Activated T-helper 17 cell treated with anti-CD3 and anti-CD28 coated beads, Interleukin-2, amount 50 U/mL, for 72 hours (primary cell): ENCODE data around the gene AUTS2. TPM values are rescaled to one million over a fixed set of nuclear protein-coding genes. Genes with fewer than 3 reads are reported as not detected.

ENCODE experiments used
- ATAC-seq: fragments of 150-1000 bp; cut with Tn5 transposase; replicated peaks from 2 replicates; pipeline ENCODE4 v1.10.0; 2021; ENCODE audit warnings: mild to moderate bottlenecking, moderate library complexity
- H3K27ac Mint-ChIP-seq: one replicate; pipeline ENCODE4 v1.8.0; 2022; ENCODE audit warnings: mixed read lengths
- H3K27me3 Mint-ChIP-seq: one replicate; pipeline ENCODE4 v1.8.0; 2022; ENCODE audit warnings: mixed read lengths
- H3K36me3 Mint-ChIP-seq: one replicate; pipeline ENCODE4 v1.8.0; 2022; ENCODE audit warnings: low read depth, mild to moderate bottlenecking, mixed read lengths
- H3K4me1 Mint-ChIP-seq: one replicate; pipeline ENCODE4 v1.8.0; 2022; ENCODE audit warnings: mixed read lengths
- H3K4me3 Mint-ChIP-seq: one replicate; pipeline ENCODE4 v1.8.0; 2022; ENCODE audit warnings: mild to moderate bottlenecking, mixed read lengths
- H3K9me3 Mint-ChIP-seq: one replicate; pipeline ENCODE4 v1.8.0; 2022; ENCODE audit warnings: mixed read lengths
- total RNA-seq, 2 donors: library from RNA; stranded (reverse); gene quantifications; one replicate each; pipeline ENCODE4 v1.2.3, GENCODE V29; 2022

Gene AUTS2
- total RNA-seq, 2 donors from 2014 or later, result 20.1 to 39.9 TPM

DNA sequence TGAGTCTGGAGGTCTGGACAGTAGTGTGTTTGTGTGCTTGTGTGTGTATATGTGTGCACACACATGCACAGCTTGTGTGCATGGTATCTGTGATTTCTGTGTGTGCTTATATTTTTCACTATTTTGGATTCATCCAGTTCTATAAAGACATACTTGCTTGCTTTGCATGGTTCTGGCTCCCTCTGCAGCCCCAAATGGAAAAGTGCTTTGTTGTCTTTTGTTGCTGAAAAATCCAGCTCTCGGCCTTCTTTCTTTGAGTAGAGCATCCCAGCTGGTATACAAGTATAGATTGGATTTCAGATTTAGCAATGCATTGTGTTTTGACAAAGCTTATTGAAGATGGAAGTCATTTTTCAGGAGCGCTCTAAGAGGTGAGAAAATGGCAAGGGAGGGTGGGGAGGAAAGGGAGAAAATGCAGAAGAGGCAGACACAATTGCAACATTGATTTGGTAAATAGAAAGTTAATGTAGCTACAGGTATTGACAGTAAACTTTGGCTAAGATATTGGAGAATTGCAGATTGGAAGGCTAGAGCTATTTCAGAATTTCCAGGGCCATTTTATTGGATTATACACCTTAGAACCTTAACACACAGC lies 333.9 kb downstream of the AUTS2 start:
- H3K9me3 Mint-ChIP-seq, result no peaks in the 10 kb centered on the region
- no peaks in the 10 kb centered on the region for H3K36me3 Mint-ChIP-seq
- H3K4me3 Mint-ChIP-seq, result no peak overlapping the region
- ATAC-seq, result no peak
- H3K27me3 Mint-ChIP-seq, result no peaks in the 10 kb centered on the region
- no peak overlapping the region for H3K27ac Mint-ChIP-seq
- no peaks in the 10 kb centered on the region for H3K4me1 Mint-ChIP-seq

GRCh38 chr7:69934144-69934903 lies 336.0 kb downstream of the AUTS2 start:
- no peak overlapping the region for H3K4me3 Mint-ChIP-seq
- no peak for ATAC-seq
- no peaks in the 10 kb centered on the region for H3K36me3 Mint-ChIP-seq
- no peaks in the 10 kb centered on the region for H3K4me1 Mint-ChIP-seq
- no peak overlapping the region for H3K27ac Mint-ChIP-seq
- H3K27me3 Mint-ChIP-seq, result no peaks in the 10 kb centered on the region
- no peaks in the 10 kb centered on the region for H3K9me3 Mint-ChIP-seq

- H3K27ac Mint-ChIP-seq, result no peak overlapping the region
Observed at GRCh38 chr7:69935107-69935506, 336.8 kb downstream of the AUTS2 start.

GRCh38 chr7:69937097-69937496 lies 338.8 kb downstream of the AUTS2 start:
- no peaks in the 10 kb centered on the region for H3K36me3 Mint-ChIP-seq
- no peaks in the 10 kb centered on the region for H3K27me3 Mint-ChIP-seq
- no peaks in the 10 kb centered on the region for H3K4me1 Mint-ChIP-seq
- no peak overlapping the region for H3K27ac Mint-ChIP-seq
- no peaks in the 10 kb centered on the region for H3K9me3 Mint-ChIP-seq
- no peak overlapping the region for H3K4me3 Mint-ChIP-seq
- ATAC-seq, result no peak

More at GRCh38 chr7:69935107-69935506, 336.8 kb downstream of the AUTS2 start:
- no peak for ATAC-seq
- no peaks in the 10 kb centered on the region for H3K9me3 Mint-ChIP-seq
- H3K36me3 Mint-ChIP-seq, result no peaks in the 10 kb centered on the region
- no peaks in the 10 kb centered on the region for H3K27me3 Mint-ChIP-seq
- H3K4me3 Mint-ChIP-seq, result no peak overlapping the region
- H3K4me1 Mint-ChIP-seq, result no peaks in the 10 kb centered on the region

DNA sequence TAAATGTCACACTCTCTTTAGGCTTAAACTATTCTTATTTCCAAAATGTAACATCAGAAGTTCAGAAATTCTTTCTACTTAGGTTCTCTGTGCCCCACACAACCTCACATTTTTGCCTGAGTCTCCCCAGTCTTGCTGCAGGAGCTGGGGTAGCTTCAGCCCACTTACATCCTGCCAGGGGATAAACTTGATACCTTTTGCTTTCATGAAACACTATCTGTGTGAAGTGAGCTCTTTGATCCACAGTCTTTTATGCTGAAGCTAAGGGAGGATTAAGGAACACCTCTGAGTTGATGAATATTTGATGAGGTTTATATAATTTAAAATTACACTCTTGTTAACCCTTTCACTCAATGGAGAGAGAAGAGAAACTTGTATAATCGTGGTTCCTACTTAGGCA lies 341.0 kb downstream of the AUTS2 start:
- Mint-ChIP-seq H3K36me3 (no peaks in the 10 kb centered on the region), H3K27me3 (no peaks in the 10 kb centered on the region), H3K27ac (no peak overlapping the region), H3K9me3 (no peaks in the 10 kb centered on the region), H3K4me3 (no peak overlapping the region), H3K4me1 (no peaks in the 10 kb centered on the region)
- ATAC-seq, result no peak

DNA sequence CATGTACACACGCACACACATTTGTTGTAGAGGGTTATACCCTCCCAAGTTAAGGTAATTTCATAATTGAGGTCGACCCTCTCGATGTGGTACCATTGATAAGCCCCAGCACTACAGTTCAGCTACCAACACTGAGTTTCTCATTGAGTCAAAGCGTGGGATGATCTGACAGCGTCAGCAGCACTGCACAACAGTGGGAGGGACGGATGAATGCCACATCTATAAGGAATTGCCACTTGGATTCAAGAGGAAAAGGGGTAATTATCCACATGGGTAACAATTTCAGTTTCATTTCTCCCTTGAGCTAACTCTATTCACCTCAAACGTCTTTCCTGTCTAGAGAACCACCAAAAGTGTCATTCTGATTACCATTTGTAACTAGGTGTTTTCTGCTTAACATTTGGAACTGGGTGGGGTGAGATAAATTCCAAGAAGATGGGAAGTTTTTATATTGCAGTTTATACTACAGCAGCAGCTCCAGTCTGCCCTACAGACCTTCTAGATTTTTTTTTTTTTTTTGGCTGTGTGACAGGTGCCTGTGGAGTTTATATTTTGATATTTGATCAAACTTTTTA lies 342.9 kb downstream of the AUTS2 start:
- Mint-ChIP-seq H3K9me3 (no peaks in the 10 kb centered on the region), H3K4me1 (no peaks in the 10 kb centered on the region), H3K27me3 (no peaks in the 10 kb centered on the region)

GRCh38 chr7:69942573-69942972 lies 344.3 kb downstream of the AUTS2 start:
- Mint-ChIP-seq H3K4me3 (no peak overlapping the region), H3K27ac (no peak overlapping the region), H3K36me3 (no peaks in the 10 kb centered on the region), H3K9me3 (no peaks in the 10 kb centered on the region), H3K27me3 (no peaks in the 10 kb centered on the region), H3K4me1 (no peaks in the 10 kb centered on the region)
- ATAC-seq, result no peak

More for the DNA sequence above, 342.9 kb downstream of the AUTS2 start:
- Mint-ChIP-seq H3K27ac (no peak overlapping the region), H3K36me3 (no peaks in the 10 kb centered on the region), H3K4me3 (no peak overlapping the region)
- no peak for ATAC-seq

GRCh38 chr7:69946901-69947300 lies 348.6 kb downstream of the AUTS2 start:
- H3K9me3 Mint-ChIP-seq, result no peaks in the 10 kb centered on the region
- no peak for ATAC-seq
- H3K4me1 Mint-ChIP-seq, result no peaks in the 10 kb centered on the region
- H3K36me3 Mint-ChIP-seq, result no peaks in the 10 kb centered on the region
- H3K27ac Mint-ChIP-seq, result no peak overlapping the region
- no peak overlapping the region for H3K4me3 Mint-ChIP-seq
- no peaks in the 10 kb centered on the region for H3K27me3 Mint-ChIP-seq

DNA sequence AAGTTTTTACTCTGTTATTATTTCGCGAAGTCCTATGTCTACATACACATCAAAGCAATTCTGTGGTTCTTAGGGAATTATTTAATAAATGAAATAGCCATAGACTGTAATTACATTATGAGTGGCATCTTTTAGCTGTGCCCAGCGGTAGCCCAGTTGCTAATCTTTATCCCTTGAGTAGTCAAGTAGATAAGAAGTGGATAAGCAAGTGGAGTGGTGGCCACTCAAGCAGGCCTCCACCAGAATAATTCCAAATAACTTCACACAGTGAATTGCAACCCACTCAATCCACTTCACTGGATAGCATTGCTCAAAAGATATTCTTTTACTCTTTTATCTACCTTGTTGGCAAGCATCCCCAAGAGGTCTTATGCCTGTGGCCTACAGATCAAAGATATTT lies 349.7 kb downstream of the AUTS2 start:
- H3K9me3 Mint-ChIP-seq, result no peaks in the 10 kb centered on the region

GRCh38 chr7:69949122-69949521 lies 350.8 kb downstream of the AUTS2 start:
- no peak for ATAC-seq

More for the DNA sequence above, 349.7 kb downstream of the AUTS2 start:
- Mint-ChIP-seq H3K4me3 (no peak overlapping the region), H3K27me3 (no peaks in the 10 kb centered on the region), H3K27ac (no peak overlapping the region), H3K4me1 (no peaks in the 10 kb centered on the region), H3K36me3 (no peaks in the 10 kb centered on the region)
- ATAC-seq, result no peak

GRCh38 chr7:69951458-69951857 lies 353.2 kb downstream of the AUTS2 start:
- no peak overlapping the region for H3K27ac Mint-ChIP-seq
- no peak for ATAC-seq
- no peaks in the 10 kb centered on the region for H3K27me3 Mint-ChIP-seq
- H3K4me3 Mint-ChIP-seq, result no peak overlapping the region
- H3K4me1 Mint-ChIP-seq, result no peaks in the 10 kb centered on the region
- H3K36me3 Mint-ChIP-seq, result no peaks in the 10 kb centered on the region
- H3K9me3 Mint-ChIP-seq, result no peaks in the 10 kb centered on the region

More at GRCh38 chr7:69949122-69949521, 350.8 kb downstream of the AUTS2 start:
- H3K4me3 Mint-ChIP-seq, result no peak overlapping the region
- H3K4me1 Mint-ChIP-seq, result no peaks in the 10 kb centered on the region
- no peaks in the 10 kb centered on the region for H3K36me3 Mint-ChIP-seq
- H3K27me3 Mint-ChIP-seq, result no peaks in the 10 kb centered on the region
- no peak overlapping the region for H3K27ac Mint-ChIP-seq
- H3K9me3 Mint-ChIP-seq, result no peaks in the 10 kb centered on the region

DNA sequence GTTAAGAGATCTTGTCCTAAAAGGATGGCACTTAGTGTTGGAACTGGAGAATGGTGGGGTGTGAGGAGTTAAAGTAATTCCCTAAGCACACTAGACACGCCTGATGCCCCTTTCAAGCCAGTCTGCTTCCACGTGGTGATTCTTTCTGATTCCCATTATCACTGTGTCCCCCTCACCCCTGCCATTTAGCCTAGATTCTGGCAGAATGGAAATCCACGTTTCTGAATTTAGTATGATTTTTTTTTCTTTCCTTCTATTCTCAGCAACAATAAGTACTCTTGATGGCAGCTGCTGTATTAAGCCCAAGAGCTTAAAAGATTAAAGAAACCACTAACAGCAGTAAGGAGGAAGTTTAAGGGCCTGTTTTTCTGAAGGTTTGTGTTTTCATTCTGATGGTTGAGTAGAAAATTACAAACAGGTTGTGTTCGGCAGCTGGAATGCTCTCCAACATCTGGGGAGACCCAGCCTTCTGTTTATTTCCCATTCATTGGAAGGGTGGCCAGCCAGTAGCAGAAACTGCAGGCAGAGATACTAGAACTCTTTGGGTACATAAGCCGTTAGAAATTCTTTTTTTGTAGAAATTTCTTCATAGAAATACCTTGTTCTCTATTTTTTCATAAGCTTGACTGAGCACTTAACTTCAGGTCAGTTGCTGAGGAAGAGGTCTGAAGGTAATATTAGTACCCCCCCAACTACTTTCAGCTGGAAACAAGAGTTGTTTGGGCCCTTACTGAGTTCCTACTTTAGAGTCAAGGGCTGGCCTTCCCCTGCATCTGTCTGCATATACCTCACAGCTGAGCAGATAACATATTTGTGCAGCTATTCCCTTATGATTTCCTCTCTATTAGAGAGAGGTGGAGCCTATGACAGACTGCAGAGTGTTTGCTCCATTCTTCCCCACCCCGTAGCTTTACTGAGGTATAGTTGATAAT lies 355.1 kb downstream of the AUTS2 start:
- Mint-ChIP-seq H3K36me3 (no peaks in the 10 kb centered on the region), H3K4me3 (no peak overlapping the region), H3K4me1 (no peaks in the 10 kb centered on the region)

GRCh38 chr7:69956541-69956940 lies 358.3 kb downstream of the AUTS2 start:
- Mint-ChIP-seq H3K9me3 (no peaks in the 10 kb centered on the region), H3K4me3 (no peak overlapping the region), H3K27ac (no peak overlapping the region), H3K4me1 (no peaks in the 10 kb centered on the region), H3K36me3 (no peaks in the 10 kb centered on the region), H3K27me3 (no peaks in the 10 kb centered on the region)
- ATAC-seq, result no peak

More for the DNA sequence above, 355.1 kb downstream of the AUTS2 start:
- Mint-ChIP-seq H3K27me3 (no peaks in the 10 kb centered on the region), H3K9me3 (no peaks in the 10 kb centered on the region), H3K27ac (no peak overlapping the region)
- ATAC-seq, result no peak

DNA sequence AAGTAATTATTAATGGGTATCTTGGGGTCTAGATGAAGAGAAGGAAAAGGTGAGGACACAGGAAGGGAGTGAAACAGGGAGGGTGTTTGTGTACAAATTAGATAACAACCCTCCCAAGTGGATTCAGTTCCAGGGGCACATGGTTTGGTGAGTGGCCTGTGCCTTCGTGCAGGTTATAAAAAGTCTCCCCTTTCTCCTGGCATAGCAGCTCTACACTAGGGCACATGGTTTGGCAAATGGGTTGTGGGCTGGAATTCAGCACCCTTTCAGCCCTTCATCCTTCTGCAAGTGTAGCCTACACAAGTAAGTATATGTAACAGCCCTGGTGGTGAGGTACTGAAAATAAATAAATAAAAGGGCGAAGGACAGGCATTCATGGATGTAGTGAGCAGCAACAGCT lies 359.4 kb downstream of the AUTS2 start:
- no peaks in the 10 kb centered on the region for H3K27me3 Mint-ChIP-seq
- no peak overlapping the region for H3K27ac Mint-ChIP-seq
- H3K4me1 Mint-ChIP-seq, result no peaks in the 10 kb centered on the region
- no peak for ATAC-seq
- H3K9me3 Mint-ChIP-seq, result no peaks in the 10 kb centered on the region
- H3K36me3 Mint-ChIP-seq, result no peaks in the 10 kb centered on the region
- H3K4me3 Mint-ChIP-seq, result no peak overlapping the region
